H1 (cell line): ENCODE measurements around the gene RNF215. TPM values are rescaled to one million over a fixed set of nuclear protein-coding genes. Genes with fewer than 3 reads are reported as not detected.

Experiments
- CBX5 ChIP-seq: fragments of 300-800, 300-1000 bp; sonication (generic); IDR thresholded peaks from 2 replicates; pipeline ENCODE4 v1.7.1; 2016; ENCODE audit warnings: antibody characterized with exemption, low read length, low read depth
- EZH2 ChIP-seq: fragments of 200-600 bp; sonication (generic); IDR thresholded peaks from 2 replicates; pipeline ENCODE4 v1.7.1; 2012; ENCODE audit warnings: low read depth, mild to moderate bottlenecking, moderate library complexity, low read length, inconsistent platforms; ENCODE audit not compliant: severe bottlenecking
- RAD21 ChIP-seq, 2 experiments: IDR thresholded peaks in 1 of 2; conservative IDR thresholded peaks in 1 of 2; 2 replicates each; pipeline ENCODE4 v1.6.1; 2011; ENCODE audit warnings: low read depth in 2 of 2, low read length in 2 of 2, improper control_type of control experiment in 1 of 2, inconsistent platforms in 1 of 2, mild to moderate bottlenecking in 1 of 2, moderate library complexity in 1 of 2
- RXRA ChIP-seq: IDR thresholded peaks from 2 replicates; pipeline ENCODE4 v1.6.1; 2011; ENCODE audit warnings: low read depth, mild to moderate bottlenecking, low read length, moderate library complexity; ENCODE audit not compliant: insufficient read depth
- SIRT6 ChIP-seq: IDR thresholded peaks from one replicate; pipeline ENCODE4 v1.7.1; 2012; ENCODE audit warnings: low read length, inconsistent platforms
- TEAD4 ChIP-seq: IDR thresholded peaks from 2 replicates; pipeline ENCODE4 v1.6.1; 2012; ENCODE audit warnings: low read depth, low read length, inconsistent platforms, mixed read lengths
- polyA plus RNA-seq, 7 experiments: library from polyadenylated mRNA; depleted of rRNA in 3 of 7; stranded (reverse) in 5 of 7; unstranded in 2 of 7; fragments of >200 nt in 5 of 7; fragments of 200-250 nt in 2 of 7; gene quantifications; 1 replicate in 5 of 7; 2 replicates in 1 of 7; 4 replicates in 1 of 7; pipeline versions ENCODE4 v1.2.1 to v1.2.3, GENCODE V29; 2011 to 2013; ENCODE audit warnings: missing spikeins in 2 of 7, mixed read lengths in 2 of 7
- total RNA-seq: library from RNA; stranded (reverse); fragmentation: NEBNext Ultra II Directional; extraction: Animal tissue kit (Norgen Biotek cat#: 25700); gene quantifications from 2 replicates; pipeline ENCODE4 v1.2.1, GENCODE V29; 2021

The RNF215 gene
- total and polyA plus RNA-seq, 2 of the 8 experiments (the other 6 are each of a cell fraction or from before 2014, with no cell fraction given): 13.1 to 19.0 TPM

DNA sequence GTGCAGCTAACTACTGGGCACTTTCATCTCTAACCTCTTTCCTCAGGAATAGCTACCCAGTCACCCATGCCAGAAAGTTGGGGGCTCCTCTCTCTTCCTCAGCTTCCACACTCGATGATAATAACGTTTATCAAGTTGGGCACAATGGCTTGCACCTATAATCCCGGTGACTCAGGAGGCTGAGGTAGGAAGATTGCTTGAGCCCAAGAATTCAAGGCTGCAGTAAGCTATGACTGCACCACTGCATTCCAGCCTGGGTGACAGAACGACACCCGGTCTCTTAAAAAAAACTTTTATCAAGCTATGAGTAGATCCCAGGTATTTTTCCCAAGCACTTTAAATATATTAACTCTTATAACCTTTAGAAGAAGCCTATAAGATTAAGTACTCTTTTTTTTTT, 32.6 kb downstream of the RNF215 start (continued):
- TF ChIP-seq RAD21 (IDR thresholded peaks at IDR 0.05 in 1 of 2, conservative IDR thresholded peaks at IDR 0.05 in 1 of 2; ENCODE audit: low read depth in 2 of 2, low read length in 2 of 2): no peak
- no peak for TF ChIP-seq CBX5
- no peak for TF ChIP-seq SIRT6
- no peak for TF ChIP-seq TEAD4
- TF ChIP-seq EZH2: no peak
- no peak for TF ChIP-seq RXRA
